ENCODE data around the gene KLC3. TPM values are rescaled to one million over a fixed set of nuclear protein-coding genes. Genes with fewer than 3 reads are reported as not detected.

The KLC3 gene
- total and polyA plus RNA-seq, 2 donors (not counting 1 experiment from before 2014, with no cell fraction given) = not detected

- H3K4me3 Mint-ChIP-seq = no peak overlapping the region
- POLR2A ChIA-PET = no interaction called here
Measured at GRCh38 chr19:45395821-45396617, 55.5 kb downstream of the KLC3 start.

More at GRCh38 chr19:45395821-45396617, 55.5 kb downstream of the KLC3 start:
- no peak overlapping the region for H3K27ac ChIP-seq (ENCODE audit: low read length in 2 of 2)
- H3K4me1 Mint-ChIP-seq = peaks cover 11% of the 10 kb centered on the region
- CTCF ChIA-PET = no interaction called here
- ATAC-seq (ENCODE audit: low read depth) = no peak
- H3K27me3 ChIP-seq (replicated peaks in 1 of 4; ENCODE audit: control extremely low read depth in 1 of 4, control insufficient read depth in 3 of 4, insufficient read depth in 4 of 4, low read length in 3 of 4) = peaks cover 0 to 25% (median 14%) of the 10 kb centered on the region in 4 experiments
- WGBS (ENCODE audit: insufficient coverage) = 33% methylated on average over 55 of the region's 59 CpGs
- H3K9me3 ChIP-seq (ENCODE audit: control extremely low read depth in 1 of 3, control insufficient read depth in 2 of 3, insufficient read depth in 1 of 3, low read length in 2 of 3) = no peaks in the 10 kb centered on the region
- no peak overlapping the region for H3K4me2 ChIP-seq (replicated peaks; ENCODE audit: low read depth, low read length, poor library complexity, severe bottlenecking)
- no peak overlapping the region for H2AFZ ChIP-seq (ENCODE audit: insufficient read depth, low read depth, low read length, poor library complexity, severe bottlenecking)
- H3K36me3 ChIP-seq (replicated peaks in 1 of 2; ENCODE audit: control extremely low read depth in 1 of 2, control insufficient read depth in 1 of 2, extremely low read depth in 1 of 2, insufficient read depth in 2 of 2, low read length in 1 of 2) = no peaks in the 10 kb centered on the region
- no peaks in the 10 kb centered on the region for H4K20me1 ChIP-seq (ENCODE audit: control insufficient read depth, insufficient read depth, low read length, poor library complexity, severe bottlenecking)
- no peaks in the 10 kb centered on the region for H3K9me3 Mint-ChIP-seq (ENCODE audit: insufficient read depth)
- H3K9ac ChIP-seq (ENCODE audit: low read length) = no peak overlapping the region
- no peaks in the 10 kb centered on the region for H3K79me2 ChIP-seq (ENCODE audit: control insufficient read depth, insufficient read depth, low read length)
- no peak for TF ChIP-seq CTCF (IDR thresholded peaks at IDR 0.05)
- TF ChIP-seq EZH2 (IDR thresholded peaks at IDR 0.05; ENCODE audit: borderline replicate concordance, insufficient read depth, low read depth, low read length, poor library complexity, severe bottlenecking) = no peak
- no peak for DNase-seq
- H3K4me3 ChIP-seq (ENCODE audit: control extremely low read depth in 1 of 5, extremely low read depth in 1 of 5, insufficient read depth in 1 of 5, low read depth in 2 of 5, low read length in 4 of 5) = no peak overlapping the region
- H3K4me1 ChIP-seq (ENCODE audit: control insufficient read depth in 2 of 2, insufficient read depth in 2 of 2, low read length in 2 of 2) = peaks cover 9 to 13% of the 10 kb centered on the region in 2 donors
- peaks cover 26% of the 10 kb centered on the region for H3K27me3 Mint-ChIP-seq
- H3K27ac Mint-ChIP-seq = no peak overlapping the region
- intact Hi-C loops (cut with micrococcal nuclease) = no loop called here

Measured in B cell (primary cell).